Omental fat pad (tissue), 4 donors: ENCODE results near the gene ATRNL1. TPM values are rescaled to one million over a fixed set of nuclear protein-coding genes. Genes with fewer than 3 reads are reported as not detected.
"Not testable (repeated sequence)": the region's sequence is repeated elsewhere in the genome, so short reads cannot be mapped to it uniquely, and the experiment has no call there.

ENCODE experiments used
- ATAC-seq: fragments of 150-250 bp; one replicate; pipeline ENCODE4 v1.9.1; 2016; ENCODE audit warnings: mild to moderate bottlenecking, moderate library complexity; ENCODE audit not compliant: low FRiP score
- DNase-seq: peaks from one replicate; pipeline ENCODE4 v3.0.0-alpha.2; 2019; ENCODE audit warnings: low spot score
- CTCF ChIP-seq, 3 donors: fragments of 450-650 bp; IDR thresholded peaks; one replicate each; pipeline ENCODE4 v1.5.1; 2016 to 2017; ENCODE audit warnings: antibody characterized with exemption in 3 of 3, mild to moderate bottlenecking in 3 of 3, moderate library complexity in 2 of 3
- total RNA-seq, 4 donors: library from RNA; depleted of rRNA; stranded (reverse); fragments of >200 nt; gene quantifications; one replicate each; pipeline ENCODE4 v1.1.0, GENCODE V29; 2016

The ATRNL1 gene
- total RNA-seq, 4 donors from 2014 or later, result 2.5 to 19.0 (median 4.6) TPM

GRCh38 chr10:115250784-115251183, 157.6 kb downstream of the ATRNL1 start:
- ATAC-seq (no peak), DNase-seq (no peak)
- TF ChIP-seq CTCF (IDR thresholded peaks at IDR 0.05), result no peak

- DNase-seq, ATAC-seq: not testable (repeated sequence)
These were observed 160.6 kb downstream of the ATRNL1 start for GRCh38 chr10:115253765-115254164.

GRCh38 chr10:115272482-115272881, 179.3 kb downstream of the ATRNL1 start:
- no peak for TF ChIP-seq CTCF (IDR thresholded peaks at IDR 0.05)
- DNase-seq (no peak), ATAC-seq (no peak)

- ATAC-seq (no peak), DNase-seq (no peak)
- no peak for TF ChIP-seq CTCF (IDR thresholded peaks at IDR 0.05)
These were observed 185.1 kb downstream of the ATRNL1 start for GRCh38 chr10:115278294-115278693.

- ATAC-seq (no peak), DNase-seq (no peak)
- no peak for TF ChIP-seq CTCF (IDR thresholded peaks at IDR 0.05)
These were observed 202.1 kb downstream of the ATRNL1 start for GRCh38 chr10:115295213-115295805.

- no peak for DNase-seq
- TF ChIP-seq CTCF (IDR thresholded peaks at IDR 0.05), result no peak
- ATAC-seq, result no peak
These were observed 206.9 kb downstream of the ATRNL1 start for GRCh38 chr10:115300080-115300479.

- not testable (repeated sequence) for DNase-seq, ATAC-seq
These were observed 226.5 kb downstream of the ATRNL1 start for GRCh38 chr10:115319669-115320068.

GRCh38 chr10:115321360-115321759, 228.2 kb downstream of the ATRNL1 start:
- ATAC-seq (no peak), DNase-seq (no peak)
- TF ChIP-seq CTCF (IDR thresholded peaks at IDR 0.05), result no peak
